ENCODE results near the gene CEP131.
"Not testable (repeated sequence)": the region's sequence is repeated elsewhere in the genome, so short reads cannot be mapped to it uniquely, and the experiment has no call there.

Gene CEP131

DNA sequence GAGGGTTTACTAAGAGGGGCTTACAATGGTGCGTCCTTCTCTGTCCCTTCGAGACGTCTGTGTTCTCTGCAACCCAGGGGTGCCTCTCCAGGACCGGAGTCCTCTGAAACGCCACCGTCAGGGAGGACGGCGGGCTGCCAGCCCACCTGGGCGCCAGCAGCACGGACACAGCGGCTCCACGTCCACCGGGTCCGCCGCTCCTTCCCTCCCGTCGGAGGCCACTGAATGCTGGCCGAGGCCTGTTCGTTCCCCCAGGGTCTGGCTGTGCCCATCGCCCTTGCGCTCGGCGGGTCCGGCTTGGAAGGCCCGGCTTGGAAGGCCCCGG is 15.7 kb upstream of the CEP131 start:
- no peak for DNase-seq

- no peak for DNase-seq
Measured at GRCh38 chr17:81237591-81238489, 15.1 kb upstream of the CEP131 start.

- DNase-seq: no peak
Measured at GRCh38 chr17:81236784-81237183, 14.0 kb upstream of the CEP131 start.

GRCh38 chr17:81235822-81236740 is 13.3 kb upstream of the CEP131 start:
- no peak for DNase-seq

DNA sequence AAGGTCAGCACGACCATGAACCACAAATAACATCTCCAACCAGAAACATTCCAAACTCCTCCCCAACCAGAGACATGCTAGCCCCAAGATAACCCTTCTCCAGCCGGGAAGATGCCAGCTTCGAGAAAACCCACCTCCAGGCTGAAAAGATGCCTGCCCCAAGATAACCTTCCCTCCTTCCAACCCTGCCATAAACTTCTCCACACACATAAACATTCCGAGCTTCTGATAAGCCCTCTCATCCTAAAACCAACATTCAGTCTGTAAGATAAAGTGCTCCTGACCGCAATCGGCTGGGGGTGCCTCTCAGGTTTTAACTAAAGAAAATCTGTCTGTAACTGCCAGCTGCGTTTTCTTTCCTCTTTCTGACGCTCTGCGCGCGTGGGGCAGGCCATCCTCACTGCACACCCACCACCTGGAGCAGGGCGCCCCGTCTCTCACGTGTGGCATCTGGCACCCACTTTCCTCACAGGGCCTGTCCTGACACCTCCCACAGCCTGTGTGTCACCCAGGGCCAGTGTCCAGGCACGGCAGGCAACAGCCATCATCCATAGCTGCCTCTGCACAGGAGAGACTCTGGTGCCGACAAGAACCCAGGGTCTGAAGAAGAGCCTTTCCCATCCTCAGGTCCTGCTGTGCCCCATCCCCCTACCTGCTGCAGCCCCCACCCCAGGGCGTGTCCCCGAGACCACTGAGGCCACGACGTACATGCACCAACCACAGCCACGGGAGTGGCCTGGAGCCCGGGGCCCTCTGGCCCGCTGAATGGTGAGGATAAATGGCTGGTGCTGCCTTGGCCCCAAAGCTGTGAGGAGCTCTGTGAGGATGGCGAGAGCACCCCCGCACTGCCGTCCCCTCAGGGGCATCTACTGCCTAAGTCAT is 12.4 kb upstream of the CEP131 start:
- DNase-seq: no peak

DNA sequence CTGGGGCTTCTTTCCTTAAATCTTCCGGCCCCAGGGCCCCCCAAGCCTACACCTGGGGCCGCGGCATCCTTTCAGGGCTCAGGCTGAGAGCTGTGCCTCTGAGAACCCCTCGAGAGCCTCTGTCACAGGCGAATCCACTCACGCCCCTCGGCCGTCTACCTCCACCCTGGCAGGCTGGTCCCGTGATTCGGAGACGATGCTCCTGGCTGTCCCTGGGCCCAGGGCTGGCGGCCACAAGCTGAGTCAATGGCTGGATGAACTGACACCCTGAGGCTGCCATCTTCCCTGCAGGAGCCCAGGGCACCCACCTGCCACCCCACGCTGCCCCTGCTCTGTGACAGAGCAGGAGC is 11.7 kb upstream of the CEP131 start:
- DNase-seq: no peak

- DNase-seq: no peak
Measured at GRCh38 chr17:81233811-81234505, 11.2 kb upstream of the CEP131 start.

- no peak for DNase-seq
Measured at GRCh38 chr17:81233316-81233715, 10.6 kb upstream of the CEP131 start.

GRCh38 chr17:81232616-81233241 is 10.0 kb upstream of the CEP131 start:
- no peak for DNase-seq

GRCh38 chr17:81231766-81232581 is 9.2 kb upstream of the CEP131 start:
- no peak for DNase-seq

DNA sequence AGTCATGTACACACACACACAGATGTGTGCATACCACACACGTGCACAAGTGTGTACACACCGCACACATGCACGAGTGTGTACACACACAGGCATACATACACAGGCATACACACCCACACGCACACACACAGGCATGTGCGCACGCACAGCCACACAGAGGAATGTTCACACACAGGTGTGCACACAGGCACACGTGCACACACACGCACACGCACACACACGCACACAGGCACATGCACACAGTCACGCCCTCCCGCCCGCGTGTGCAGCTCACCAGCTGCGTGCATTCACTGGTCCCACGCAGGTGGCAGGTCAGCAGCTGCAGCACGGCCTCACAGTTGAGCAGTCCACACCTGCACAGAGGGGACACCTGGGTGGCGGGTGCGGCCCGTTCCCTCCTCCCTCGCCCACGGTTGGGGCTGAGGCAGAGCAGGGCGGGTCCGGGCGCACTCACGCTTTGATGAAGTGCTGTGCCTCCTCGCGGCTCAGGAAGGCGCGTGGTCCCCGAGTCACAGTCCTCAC is 8.4 kb upstream of the CEP131 start:
- DNase-seq: no peak

- DNase-seq: no peak
Measured at GRCh38 chr17:81230043-81230820, 7.5 kb upstream of the CEP131 start.

GRCh38 chr17:81229666-81229920 is 6.8 kb upstream of the CEP131 start:
- no peak for DNase-seq

GRCh38 chr17:81228834-81229665 is 6.3 kb upstream of the CEP131 start:
- no peak for DNase-seq

- no peak for DNase-seq
Measured at GRCh38 chr17:81228420-81228819, 5.7 kb upstream of the CEP131 start.

- DNase-seq: not testable (repeated sequence)
Measured at GRCh38 chr17:81227630-81228029, 4.9 kb upstream of the CEP131 start.

DNA sequence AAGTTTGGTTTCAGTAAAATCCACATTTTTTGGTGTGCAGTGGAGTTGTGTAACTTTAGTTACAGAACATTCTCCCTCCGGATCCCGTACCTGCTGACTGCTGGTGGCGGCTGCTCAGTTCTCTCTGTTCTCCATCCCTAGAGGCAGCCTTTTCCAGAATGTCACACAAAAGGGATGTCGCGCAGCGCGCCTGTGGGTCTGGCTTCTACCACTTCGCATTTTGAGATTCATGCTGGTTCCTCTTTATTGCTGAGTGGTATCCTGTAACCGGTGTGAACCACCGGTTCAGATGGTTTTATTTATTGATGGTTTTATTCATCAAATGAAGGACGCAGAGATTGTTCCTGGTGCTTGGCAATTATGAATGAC is 981 bp upstream of the CEP131 start:
- no peak for DNase-seq

DNA sequence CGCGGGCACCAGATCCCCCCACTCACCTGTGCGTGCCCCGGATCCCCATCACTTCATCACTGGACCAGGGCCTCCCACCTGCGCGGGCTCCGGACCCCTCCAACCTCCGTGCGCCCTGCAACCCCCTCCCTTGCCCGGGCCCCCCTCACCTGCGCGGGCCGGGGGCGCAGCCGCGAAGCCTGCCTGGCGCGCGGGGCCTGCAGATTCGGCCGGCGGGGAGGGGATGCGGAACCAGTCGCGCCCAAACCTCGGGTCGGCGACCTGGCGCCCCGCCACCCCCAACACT is 202 bp downstream of the CEP131 start:
- DNase-seq: no peak

GRCh38 chr17:81221842-81222619 is 734 bp downstream of the CEP131 start:
- DNase-seq: no peak
